Neural progenitor cell (in vitro differentiated cells): ENCODE measurements around the gene MAP3K4.

ENCODE experiments used
- CTCF ChIP-seq: fragments of 200-600 bp; sonication (generic); IDR thresholded peaks from 2 replicates; pipeline ENCODE4 v1.5.1; 2017; ENCODE audit warnings: antibody characterized with exemption, mild to moderate bottlenecking
- EZH2 ChIP-seq: fragments of 200-600 bp; sonication (generic); IDR thresholded peaks from 2 replicates; pipeline ENCODE4 v1.6.1; 2017; ENCODE audit warnings: antibody characterized with exemption, mild to moderate bottlenecking, moderate library complexity
- EZH2phosphoT487 ChIP-seq: fragments of 200-600 bp; sonication (generic); IDR thresholded peaks from 2 replicates; pipeline ENCODE4 v1.6.1; 2017; ENCODE audit warnings: antibody characterized with exemption

GRCh38 chr6:161137320-161137719, 145.8 kb downstream of the MAP3K4 start:
- TF ChIP-seq CTCF (no peak), EZH2 (no peak), EZH2phosphoT487 (no peak)
